ENCODE measurements around the gene SAMSN1. TPM values are rescaled to one million over a fixed set of nuclear protein-coding genes. Genes with fewer than 3 reads are reported as not detected.

The SAMSN1 gene
- total RNA-seq, 1 donor from 2014 or later: 18.2 TPM

DNA sequence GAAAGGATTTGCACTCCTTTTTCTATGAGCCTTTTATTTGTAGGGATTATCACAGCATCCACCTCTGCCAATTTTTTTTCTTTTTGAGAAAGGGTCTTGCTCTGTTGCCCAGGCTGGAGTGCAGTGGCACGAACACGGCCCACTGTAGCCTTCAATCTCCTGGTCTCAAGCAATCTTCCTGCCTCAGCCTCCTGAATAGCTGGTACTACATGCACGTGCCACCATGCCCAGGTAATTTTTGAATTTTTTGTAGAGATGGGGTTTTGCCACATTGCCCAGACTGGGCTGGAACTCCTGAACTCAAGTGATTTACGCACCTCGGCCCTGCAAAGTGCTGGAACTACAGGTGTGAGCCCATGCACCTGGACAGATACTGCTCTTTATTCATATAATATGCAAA is 2.1 kb downstream of the SAMSN1 start:
- TF ChIP-seq, protein P1, sequence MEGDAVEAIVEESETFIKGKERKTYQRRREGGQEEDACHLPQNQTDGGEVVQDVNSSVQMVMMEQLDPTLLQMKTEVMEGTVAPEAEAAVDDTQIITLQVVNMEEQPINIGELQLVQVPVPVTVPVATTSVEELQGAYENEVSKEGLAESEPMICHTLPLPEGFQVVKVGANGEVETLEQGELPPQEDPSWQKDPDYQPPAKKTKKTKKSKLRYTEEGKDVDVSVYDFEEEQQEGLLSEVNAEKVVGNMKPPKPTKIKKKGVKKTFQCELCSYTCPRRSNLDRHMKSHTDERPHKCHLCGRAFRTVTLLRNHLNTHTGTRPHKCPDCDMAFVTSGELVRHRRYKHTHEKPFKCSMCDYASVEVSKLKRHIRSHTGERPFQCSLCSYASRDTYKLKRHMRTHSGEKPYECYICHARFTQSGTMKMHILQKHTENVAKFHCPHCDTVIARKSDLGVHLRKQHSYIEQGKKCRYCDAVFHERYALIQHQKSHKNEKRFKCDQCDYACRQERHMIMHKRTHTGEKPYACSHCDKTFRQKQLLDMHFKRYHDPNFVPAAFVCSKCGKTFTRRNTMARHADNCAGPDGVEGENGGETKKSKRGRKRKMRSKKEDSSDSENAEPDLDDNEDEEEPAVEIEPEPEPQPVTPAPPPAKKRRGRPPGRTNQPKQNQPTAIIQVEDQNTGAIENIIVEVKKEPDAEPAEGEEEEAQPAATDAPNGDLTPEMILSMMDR (IDR thresholded peaks at IDR 0.05): no peak
- Histone ChIP-seq H3K4me3 (peak overlapping the region; percentile 40), H3K27ac (peak overlapping the region; percentile 79), H3K27me3 (no peaks in the 10 kb centered on the region), H3K9me3 (peaks cover 3% of the 10 kb centered on the region), H3K36me3 (no peaks in the 10 kb centered on the region), H3K4me1 (no peaks in the 10 kb centered on the region)
- no peak for ATAC-seq
- intact Hi-C loops (cut with DNase I): no loop called here
- no peak for DNase-seq

DNA sequence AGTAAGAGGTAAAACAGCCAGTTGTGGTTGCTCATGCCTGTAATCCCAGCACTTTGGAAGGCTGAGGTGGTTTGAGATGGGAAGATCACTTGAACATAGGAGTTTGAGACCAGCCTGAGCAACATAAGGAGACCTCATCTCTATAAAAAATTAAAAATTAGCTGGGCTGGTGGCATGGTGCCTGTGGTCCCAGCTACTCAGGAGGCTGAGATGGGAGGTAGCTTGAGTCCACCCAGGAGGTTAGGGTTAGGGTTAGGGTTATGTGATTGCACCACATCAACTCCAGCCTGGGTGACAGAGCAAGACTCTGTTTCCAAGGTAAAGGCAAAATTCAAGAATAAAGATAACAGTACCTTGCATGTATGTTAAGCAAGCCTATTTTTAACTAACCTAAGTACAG is 3.5 kb downstream of the SAMSN1 start:
- H3K27ac ChIP-seq: peak overlapping the region; percentile 28
- peak overlapping the region; percentile 40 for H3K4me3 ChIP-seq

DNA sequence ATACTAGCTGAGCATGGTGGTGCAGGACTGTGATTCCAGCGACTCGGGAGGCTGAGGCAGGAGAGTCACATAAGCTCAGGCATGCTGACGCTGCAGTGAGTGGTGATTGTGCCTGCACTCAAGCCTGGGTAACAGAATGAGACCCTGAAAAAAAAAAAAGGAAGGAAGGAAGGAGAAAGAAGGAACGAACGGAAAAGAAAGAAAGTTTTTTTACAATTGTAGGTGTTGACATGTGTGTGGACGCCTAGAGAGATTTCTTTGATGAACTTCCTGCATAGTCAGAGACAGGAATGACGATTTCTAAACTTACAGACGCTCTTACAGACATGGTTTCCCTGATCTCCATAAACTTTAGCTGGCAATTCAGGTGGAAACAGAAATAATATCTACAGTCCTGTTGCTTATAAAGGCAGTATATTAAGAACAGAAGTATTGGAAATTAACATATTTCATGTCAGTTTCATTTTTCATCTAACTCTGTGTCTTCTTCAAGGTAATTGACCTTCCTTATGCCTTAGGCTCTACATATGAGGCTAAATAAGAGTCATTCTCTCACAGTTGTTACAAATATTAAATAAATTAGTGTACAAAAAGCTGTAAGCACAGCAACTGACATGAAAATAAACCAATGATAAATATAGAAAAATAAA is 4.1 kb downstream of the SAMSN1 start:
- ATAC-seq: peak; percentile 43

More for the DNA sequence above, 3.5 kb downstream of the SAMSN1 start:
- no peaks in the 10 kb centered on the region for H3K4me1 ChIP-seq
- ATAC-seq (peak; percentile 37), DNase-seq (no peak)
- H3K9me3 ChIP-seq: peaks cover 3% of the 10 kb centered on the region
- no peaks in the 10 kb centered on the region for H3K36me3 ChIP-seq
- H3K27me3 ChIP-seq: no peaks in the 10 kb centered on the region
- TF ChIP-seq, protein P1 (IDR thresholded peaks at IDR 0.05): no peak
- intact Hi-C loops (cut with DNase I): no loop called here

DNA sequence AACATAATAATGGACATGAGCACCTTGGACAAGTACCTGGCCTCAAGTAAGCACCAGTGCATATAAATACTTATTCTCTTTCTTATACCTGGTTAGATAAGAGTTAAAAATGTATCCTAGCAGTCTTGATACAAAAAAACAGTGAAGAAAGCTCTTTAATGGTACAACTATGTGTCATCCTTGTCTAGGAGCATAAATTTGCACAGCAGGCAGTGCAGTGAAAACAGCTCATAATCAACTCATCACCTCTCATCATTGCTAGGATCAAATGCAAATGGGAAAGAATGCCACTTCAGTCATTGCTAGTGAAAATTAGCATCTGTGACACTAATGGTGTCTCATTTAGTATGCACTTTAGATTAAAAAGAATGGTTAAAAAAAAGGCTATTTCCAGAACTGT is 7.6 kb downstream of the SAMSN1 start:
- intact Hi-C loops (cut with DNase I): no loop called here
- TF ChIP-seq, protein P1 (IDR thresholded peaks at IDR 0.05): no peak
- Histone ChIP-seq H3K27me3 (no peaks in the 10 kb centered on the region), H3K9me3 (peaks cover 3% of the 10 kb centered on the region), H3K4me1 (no peaks in the 10 kb centered on the region), H3K36me3 (no peaks in the 10 kb centered on the region), H3K4me3 (no peak overlapping the region), H3K27ac (no peak overlapping the region)
- no peak for ATAC-seq
- no peak for DNase-seq

More for the DNA sequence above, 4.1 kb downstream of the SAMSN1 start:
- Histone ChIP-seq H3K27ac (peak overlapping the region; percentile 28), H3K36me3 (no peaks in the 10 kb centered on the region), H3K27me3 (no peaks in the 10 kb centered on the region), H3K4me3 (peak overlapping the region; percentile 40), H3K9me3 (peaks cover 3% of the 10 kb centered on the region), H3K4me1 (no peaks in the 10 kb centered on the region)
- intact Hi-C loops (cut with DNase I): no loop called here
- TF ChIP-seq, protein P1 (IDR thresholded peaks at IDR 0.05): no peak
- no peak for DNase-seq

DNA sequence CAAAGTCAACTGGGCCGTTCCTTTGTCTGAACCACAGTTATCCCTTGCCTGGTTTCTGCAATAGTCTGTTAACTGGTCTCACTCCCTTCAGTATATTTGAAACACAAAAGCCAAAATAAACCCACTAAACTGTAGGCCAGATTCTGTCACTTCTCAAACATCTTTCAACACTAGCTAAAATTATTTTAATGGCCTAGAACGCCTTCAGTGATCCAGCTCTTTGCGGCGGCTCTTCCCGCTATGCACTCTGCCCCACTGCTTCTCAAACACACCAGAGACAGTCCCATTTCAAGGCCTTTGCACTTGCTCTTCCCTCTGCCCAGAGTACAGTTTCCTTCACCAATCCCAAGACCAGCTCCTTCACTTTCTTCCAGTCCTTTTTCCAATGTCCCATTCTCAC is 9.2 kb downstream of the SAMSN1 start:
- no peak for DNase-seq
- TF ChIP-seq, protein P1 (IDR thresholded peaks at IDR 0.05): no peak
- no peak overlapping the region for H3K27ac ChIP-seq
- no peak overlapping the region for H3K4me3 ChIP-seq
- intact Hi-C loops (cut with DNase I): no loop called here
- no peaks in the 10 kb centered on the region for H3K27me3 ChIP-seq
- no peak for ATAC-seq
- H3K36me3 ChIP-seq: no peaks in the 10 kb centered on the region
- H3K9me3 ChIP-seq: peaks cover 3% of the 10 kb centered on the region
- H3K4me1 ChIP-seq: no peaks in the 10 kb centered on the region
